Mesothelial cell of epicardium (in vitro differentiated cells): ENCODE measurements around the gene ADAT3. TPM values are rescaled to one million over a fixed set of nuclear protein-coding genes. Genes with fewer than 3 reads are reported as not detected.
A peak's percentile ranks its signal among the peaks of the same experiment; 100 is the strongest.

Experiments
- DNase-seq, 2 experiments: peaks; one replicate each; pipeline ENCODE4 v3.0.0; 2021; ENCODE audit warnings: low spot score in 2 of 2; ENCODE audit not compliant: unreplicated experiment in 2 of 2
- H3K27ac Mint-ChIP-seq: 2 replicates; pipeline ENCODE4 v1.8.0; 2021; ENCODE audit warnings: mixed read lengths
- H3K27me3 Mint-ChIP-seq: 2 replicates; pipeline ENCODE4 v1.8.0; 2021; ENCODE audit warnings: low read depth, mixed read lengths
- H3K36me3 Mint-ChIP-seq: 2 replicates; pipeline ENCODE4 v1.8.0; 2021; ENCODE audit warnings: mixed read lengths
- H3K4me1 Mint-ChIP-seq: 2 replicates; pipeline ENCODE4 v1.8.0; 2021; ENCODE audit warnings: mixed read lengths
- H3K4me3 Mint-ChIP-seq: 2 replicates; pipeline ENCODE4 v1.8.0; 2021; ENCODE audit warnings: mild to moderate bottlenecking, moderate library complexity, mixed read lengths
- H3K9me3 Mint-ChIP-seq: 2 replicates; pipeline ENCODE4 v1.8.0; 2021; ENCODE audit warnings: mixed read lengths
- total RNA-seq: library from RNA; stranded (reverse); gene quantifications from 3 replicates; pipeline ENCODE4 v1.2.1, GENCODE V29; 2021
- TF ChIP-seq, protein P1 (sequence below): fragments of 200-600 bp; sonication (generic); IDR thresholded peaks from one replicate; pipeline ENCODE4 v1.5.0; 2021; ENCODE audit warnings: antibody characterized with exemption; ENCODE audit not compliant: unreplicated experiment

ADAT3 gene
- total RNA-seq, 1 donor from 2014 or later = 15.5 TPM

GRCh38 chr19:1862068-1862423 is 43.2 kb upstream of the ADAT3 start:
- Mint-ChIP-seq H3K9me3 (no peaks in the 10 kb centered on the region), H3K4me1 (peaks cover 30% of the 10 kb centered on the region), H3K27ac (peak overlapping the region; percentile 87), H3K27me3 (peaks cover 13% of the 10 kb centered on the region), H3K4me3 (peak overlapping the region; percentile 91), H3K36me3 (no peaks in the 10 kb centered on the region)
- TF ChIP-seq, protein P1, sequence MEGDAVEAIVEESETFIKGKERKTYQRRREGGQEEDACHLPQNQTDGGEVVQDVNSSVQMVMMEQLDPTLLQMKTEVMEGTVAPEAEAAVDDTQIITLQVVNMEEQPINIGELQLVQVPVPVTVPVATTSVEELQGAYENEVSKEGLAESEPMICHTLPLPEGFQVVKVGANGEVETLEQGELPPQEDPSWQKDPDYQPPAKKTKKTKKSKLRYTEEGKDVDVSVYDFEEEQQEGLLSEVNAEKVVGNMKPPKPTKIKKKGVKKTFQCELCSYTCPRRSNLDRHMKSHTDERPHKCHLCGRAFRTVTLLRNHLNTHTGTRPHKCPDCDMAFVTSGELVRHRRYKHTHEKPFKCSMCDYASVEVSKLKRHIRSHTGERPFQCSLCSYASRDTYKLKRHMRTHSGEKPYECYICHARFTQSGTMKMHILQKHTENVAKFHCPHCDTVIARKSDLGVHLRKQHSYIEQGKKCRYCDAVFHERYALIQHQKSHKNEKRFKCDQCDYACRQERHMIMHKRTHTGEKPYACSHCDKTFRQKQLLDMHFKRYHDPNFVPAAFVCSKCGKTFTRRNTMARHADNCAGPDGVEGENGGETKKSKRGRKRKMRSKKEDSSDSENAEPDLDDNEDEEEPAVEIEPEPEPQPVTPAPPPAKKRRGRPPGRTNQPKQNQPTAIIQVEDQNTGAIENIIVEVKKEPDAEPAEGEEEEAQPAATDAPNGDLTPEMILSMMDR = no peak
- DNase-seq = no peak

- Mint-ChIP-seq H3K27me3 (peaks cover 13% of the 10 kb centered on the region), H3K9me3 (no peaks in the 10 kb centered on the region), H3K36me3 (no peaks in the 10 kb centered on the region), H3K27ac (peak overlapping the region; percentile 87), H3K4me1 (peaks cover 28% of the 10 kb centered on the region), H3K4me3 (peak overlapping the region; percentile 91)
- TF ChIP-seq, protein P1 = no peak
- DNase-seq = no peak
These were observed 42.5 kb upstream of the ADAT3 start for GRCh38 chr19:1862424-1863327.

DNA sequence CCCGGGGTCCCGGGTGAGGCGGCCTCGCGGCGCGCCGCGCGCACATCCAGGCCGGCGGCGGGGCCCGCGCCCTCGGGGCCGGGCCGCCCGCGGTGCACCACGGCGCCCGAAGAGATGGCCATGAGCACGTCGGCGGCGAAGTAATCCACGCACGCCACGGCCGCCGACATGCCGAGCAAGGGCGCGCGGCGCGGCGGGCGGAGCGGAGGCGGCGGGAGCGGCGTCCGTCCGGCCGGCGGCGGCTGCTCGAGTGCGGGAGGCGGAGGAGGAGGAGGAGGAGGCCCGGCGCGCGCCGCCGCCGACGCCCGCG is 41.9 kb upstream of the ADAT3 start, which contains the start of gene KLF16:
Gene KLF16, minus strand, starts transcription at position 252 of the 310 bp plus-strand sequence. Its CDS starts 82 bp downstream, at position 170.
- Mint-ChIP-seq H3K27me3 (peaks cover 13% of the 10 kb centered on the region), H3K36me3 (no peaks in the 10 kb centered on the region), H3K27ac (peak within 1 kb of the TSS; percentile 87), H3K4me3 (peak within 1 kb of the TSS; percentile 91), H3K9me3 (no peaks in the 10 kb centered on the region), H3K4me1 (peaks cover 26% of the 10 kb centered on the region)
- TF ChIP-seq, protein P1 = no peak
- DNase-seq = no peak

DNA sequence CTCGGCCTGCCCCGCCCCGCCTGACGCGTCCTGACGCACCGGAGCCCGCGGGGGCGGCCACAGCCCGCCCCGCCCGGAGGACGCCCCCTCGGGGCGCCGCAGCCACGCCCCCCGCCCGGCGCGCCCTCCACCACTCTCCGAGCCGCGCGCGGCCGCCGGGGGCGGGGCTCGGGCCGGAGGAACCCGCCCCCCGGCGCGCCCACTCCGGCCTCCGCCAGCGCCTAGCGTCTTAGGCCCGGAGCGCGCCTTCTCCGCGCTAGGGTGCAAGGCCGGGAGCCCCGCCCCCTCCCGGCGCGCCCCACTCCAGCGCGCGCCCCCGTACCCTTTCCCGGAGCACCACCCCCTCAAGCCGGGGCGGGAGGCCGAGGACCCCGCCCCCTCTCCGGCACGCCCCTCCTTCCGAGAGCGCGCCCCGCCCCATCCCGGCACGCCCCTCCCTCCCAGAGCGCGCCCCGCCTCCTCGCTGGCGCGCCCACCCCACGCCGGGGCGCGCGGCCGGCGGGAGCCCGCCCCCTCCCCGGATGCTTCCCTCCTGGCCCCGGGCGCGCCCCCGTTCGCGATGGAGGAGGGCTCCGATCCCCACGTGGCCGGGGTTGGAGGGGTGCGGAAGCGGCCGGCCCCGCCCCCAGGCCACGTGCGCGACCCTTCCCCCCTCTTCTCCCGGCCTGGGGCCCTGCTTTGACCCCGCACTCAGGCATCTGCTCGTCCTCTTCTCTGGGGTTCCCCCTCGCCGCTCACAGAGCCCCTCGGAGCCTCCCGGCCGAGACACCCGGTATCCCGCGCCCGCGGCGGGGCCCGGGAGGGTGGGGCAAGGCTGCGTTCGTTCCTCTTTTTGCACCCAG is 41.3 kb upstream of the ADAT3 start:
- Mint-ChIP-seq H3K36me3 (no peaks in the 10 kb centered on the region), H3K4me1 (peaks cover 23% of the 10 kb centered on the region), H3K4me3 (peak overlapping the region; percentile 70), H3K27ac (no peak overlapping the region), H3K27me3 (peaks cover 13% of the 10 kb centered on the region), H3K9me3 (no peaks in the 10 kb centered on the region)
- TF ChIP-seq, protein P1 = no peak
- DNase-seq = peak; percentile 93 to 94

GRCh38 chr19:1864480-1865171 is 40.6 kb upstream of the ADAT3 start:
- Mint-ChIP-seq H3K27me3 (peaks cover 13% of the 10 kb centered on the region), H3K4me3 (peak overlapping the region; percentile 70), H3K9me3 (no peaks in the 10 kb centered on the region), H3K36me3 (no peaks in the 10 kb centered on the region), H3K4me1 (peaks cover 18% of the 10 kb centered on the region), H3K27ac (no peak overlapping the region)
- DNase-seq = peak in 1 of 2 experiments; percentile 72
- TF ChIP-seq, protein P1 = peak; percentile 77
